CD4-positive, CD25-positive, alpha-beta regulatory T cell (primary cell): ENCODE data around the gene MYOF. TPM values are rescaled to one million over a fixed set of nuclear protein-coding genes. Genes with fewer than 3 reads are reported as not detected.

Experiments used
- ATAC-seq, 2 donors: fragments of 150-1000 bp; cut with Tn5 transposase; one replicate each; pipeline ENCODE4 v1.10.0; 2021; ENCODE audit warnings: low read depth in 2 of 2, moderate number of reproducible peaks in 2 of 2, moderate library complexity in 1 of 2
- DNase-seq, 3 donors: peaks; one replicate each; pipeline versions ENCODE4 v3.0.0 to v3.0.0-alpha.2; 2012 to 2022; ENCODE audit warnings: mixed read lengths in 1 of 3
- H3K27ac ChIP-seq: one replicate; pipeline ENCODE4 v1.7.0; 2013; ENCODE audit warnings: mild to moderate bottlenecking, low read length; ENCODE audit not compliant: insufficient read depth, poor library complexity, severe bottlenecking
- H3K27me3 ChIP-seq: one replicate; pipeline ENCODE4 v1.7.0; 2013; ENCODE audit warnings: low read length; ENCODE audit not compliant: control insufficient read depth, insufficient read depth
- H3K36me3 ChIP-seq: one replicate; pipeline ENCODE4 v1.7.0; 2013; ENCODE audit warnings: mild to moderate bottlenecking, low read length, moderate library complexity; ENCODE audit not compliant: control insufficient read depth, insufficient read depth
- H3K4me1 ChIP-seq: 2 replicates; pipeline ENCODE4 v1.7.0; 2013; ENCODE audit warnings: mild to moderate bottlenecking, low read length; ENCODE audit not compliant: insufficient read depth, control insufficient read depth, poor library complexity, severe bottlenecking
- H3K4me3 ChIP-seq: one replicate; pipeline ENCODE4 v1.7.0; 2013; ENCODE audit warnings: low read depth, mild to moderate bottlenecking, low read length, moderate library complexity
- H3K9me3 ChIP-seq, 2 experiments: 1 replicate in 1 of 2; 2 replicates in 1 of 2; pipeline ENCODE4 v1.7.0; 2013; ENCODE audit warnings: low read length in 2 of 2, mild to moderate bottlenecking in 1 of 2, moderate library complexity in 1 of 2; ENCODE audit not compliant: control insufficient read depth in 2 of 2
- H3K27ac Mint-ChIP-seq, 3 donors: one replicate each; pipeline ENCODE4 v1.8.0; 2020 to 2022; ENCODE audit warnings: mild to moderate bottlenecking in 3 of 3, mixed read lengths in 3 of 3, moderate library complexity in 2 of 3
- H3K27me3 Mint-ChIP-seq: one replicate; pipeline ENCODE4 v1.8.0; 2022; ENCODE audit warnings: mild to moderate bottlenecking, mixed read lengths
- H3K36me3 Mint-ChIP-seq: one replicate; pipeline ENCODE4 v1.8.0; 2020; ENCODE audit warnings: mixed read lengths
- H3K4me1 Mint-ChIP-seq, 4 donors: one replicate each; pipeline ENCODE4 v1.8.0; 2020 to 2022; ENCODE audit warnings: mixed read lengths in 4 of 4, mild to moderate bottlenecking in 1 of 4
- H3K4me3 Mint-ChIP-seq, 4 donors: one replicate each; pipeline ENCODE4 v1.8.0; 2020 to 2022; ENCODE audit warnings: mild to moderate bottlenecking in 4 of 4, mixed read lengths in 4 of 4, moderate library complexity in 3 of 4
- H3K9me3 Mint-ChIP-seq, 7 donors: one replicate each; pipeline ENCODE4 v1.8.0; 2020 to 2022; ENCODE audit warnings: mixed read lengths in 7 of 7, mild to moderate bottlenecking in 3 of 7, moderate library complexity in 2 of 7
- polyA plus RNA-seq, 4 donors: library from polyadenylated mRNA; unstranded; fragments of 300-500 nt; fragmentation: Illumina TruSeq; gene quantifications; one replicate each; pipeline ENCODE4 v1.2.3, GENCODE V29; 2021
- total RNA-seq: library from RNA; stranded (reverse); gene quantifications from one replicate; pipeline ENCODE4 v1.2.3, GENCODE V29; 2022

The MYOF gene
- total and polyA plus RNA-seq, 5 donors from 2014 or later, result 0.23 to 1.0 (median 0.54) TPM

- Histone ChIP-seq H3K27ac (no peak overlapping the region), H3K27me3 (no peaks in the 10 kb centered on the region), H3K4me1 (no peaks in the 10 kb centered on the region), H3K36me3 (no peaks in the 10 kb centered on the region), H3K9me3 (peaks cover 0 to 1% of the 10 kb centered on the region in 2 experiments), H3K4me3 (no peak overlapping the region)
- no peak overlapping the region for H3K27ac Mint-ChIP-seq
- H3K4me1 Mint-ChIP-seq, result peaks cover 0 to 14% (median 6%) of the 10 kb centered on the region in 4 donors
- peak in 2 of 3 donors; percentile 7 to 77 for DNase-seq
- H3K36me3 Mint-ChIP-seq, result no peaks in the 10 kb centered on the region
- peaks cover 0 to 5% (median 2%) of the 10 kb centered on the region in 7 donors for H3K9me3 Mint-ChIP-seq
- peak; percentile 28 to 52 for ATAC-seq
- H3K27me3 Mint-ChIP-seq, result no peaks in the 10 kb centered on the region
- H3K4me3 Mint-ChIP-seq, result no peak overlapping the region
These were observed 215.3 kb downstream of the MYOF start for GRCh38 chr10:93266858-93267257.

- Histone ChIP-seq H3K4me3 (no peak overlapping the region), H3K36me3 (no peaks in the 10 kb centered on the region), H3K4me1 (no peaks in the 10 kb centered on the region), H3K9me3 (no peaks in the 10 kb centered on the region), H3K27me3 (no peaks in the 10 kb centered on the region), H3K27ac (no peak overlapping the region)
- Mint-ChIP-seq H3K27me3 (peaks cover 4% of the 10 kb centered on the region), H3K4me3 (no peak overlapping the region), H3K4me1 (peaks cover 0 to 7% (median 4%) of the 10 kb centered on the region in 4 donors), H3K36me3 (no peaks in the 10 kb centered on the region), H3K9me3 (peaks cover 0 to 2% (median 0%) of the 10 kb centered on the region in 7 donors), H3K27ac (peak overlapping the region in 1 of 3 donors; percentile 1)
- DNase-seq, result no peak
- no peak for ATAC-seq
These were observed 220.0 kb downstream of the MYOF start for GRCh38 chr10:93261961-93262610.

- Mint-ChIP-seq H3K27ac (no peak overlapping the region), H3K27me3 (peaks cover 4% of the 10 kb centered on the region), H3K4me3 (no peak overlapping the region), H3K9me3 (peaks cover 0 to 2% (median 0%) of the 10 kb centered on the region in 7 donors), H3K4me1 (peaks cover 0 to 4% (median 0%) of the 10 kb centered on the region in 4 donors), H3K36me3 (no peaks in the 10 kb centered on the region)
- Histone ChIP-seq H3K27ac (no peak overlapping the region), H3K36me3 (no peaks in the 10 kb centered on the region), H3K4me1 (no peaks in the 10 kb centered on the region), H3K9me3 (no peaks in the 10 kb centered on the region), H3K27me3 (no peaks in the 10 kb centered on the region), H3K4me3 (no peak overlapping the region)
- DNase-seq, result no peak
- no peak for ATAC-seq
These were observed 221.0 kb downstream of the MYOF start for GRCh38 chr10:93261089-93261488.

- H3K4me3 ChIP-seq, result no peak overlapping the region
- no peak overlapping the region for H3K27ac Mint-ChIP-seq
- peaks cover 0 to 2% (median 0%) of the 10 kb centered on the region in 7 donors for H3K9me3 Mint-ChIP-seq
- no peaks in the 10 kb centered on the region for H3K4me1 Mint-ChIP-seq
- ATAC-seq (no peak), DNase-seq (no peak)
- no peak overlapping the region for H3K4me3 Mint-ChIP-seq
- H3K27me3 ChIP-seq, result no peaks in the 10 kb centered on the region
- no peaks in the 10 kb centered on the region for H3K36me3 ChIP-seq
- H3K27me3 Mint-ChIP-seq, result peaks cover 4% of the 10 kb centered on the region
- H3K36me3 Mint-ChIP-seq, result no peaks in the 10 kb centered on the region
- no peaks in the 10 kb centered on the region for H3K9me3 ChIP-seq
- no peaks in the 10 kb centered on the region for H3K4me1 ChIP-seq
- H3K27ac ChIP-seq, result no peak overlapping the region
These were observed 223.0 kb downstream of the MYOF start for GRCh38 chr10:93259126-93259525.

Other genes starting within 250 kb of the MYOF start
- 4.6 TPM for gene CEP55, start 14.3 kb upstream of the MYOF start, total RNA-seq
- 1 to 10 TPM; 3.1 to 5.0 (median 4.5) TPM for gene CEP55, start 14.3 kb upstream of the MYOF start, polyA plus RNA-seq
- not detected for gene FFAR4, start 84.3 kb upstream of the MYOF start, total RNA-seq
- gene FFAR4, start 84.3 kb upstream of the MYOF start, polyA plus RNA-seq, result not detected
- not detected for gene RBP4, start 118.9 kb upstream of the MYOF start, total RNA-seq
- not detected for gene RBP4, start 118.9 kb upstream of the MYOF start, polyA plus RNA-seq
- gene PDE6C, start 130.2 kb upstream of the MYOF start, total RNA-seq, result not detected
- gene PDE6C, start 130.2 kb upstream of the MYOF start, polyA plus RNA-seq, result not detected
- 16.5 TPM for gene FRA10AC1, start 220.3 kb upstream of the MYOF start, total RNA-seq
- gene FRA10AC1, start 220.3 kb upstream of the MYOF start, polyA plus RNA-seq, result 1 to 10 TPM; 5.1 to 7.5 (median 5.7) TPM